Measurements from ENCODE around the gene OR4N5.
"Not testable (repeated sequence)": the region's sequence is repeated elsewhere in the genome, so short reads cannot be mapped to it uniquely, and the experiment has no call there.

Gene OR4N5

GRCh38 chr14:20118795-20119194 is 19.8 kb upstream of the OR4N5 start:
- H3K4me3 ChIP-seq (ENCODE audit: low read length), result no peak overlapping the region
- DNase-seq (ENCODE audit: low read depth), result no peak
- TF ChIP-seq CTCF (conservative IDR thresholded peaks at IDR 0.05; ENCODE audit: low read length), result no peak

- no peak for DNase-seq (ENCODE audit: low read depth)
- H3K4me3 ChIP-seq (ENCODE audit: low read length), result no peak overlapping the region
- no peak for TF ChIP-seq CTCF (conservative IDR thresholded peaks at IDR 0.05; ENCODE audit: low read length)
Observed at GRCh38 chr14:20143911-20144310, 5.3 kb downstream of the OR4N5 start.

GRCh38 chr14:20144820-20145219 is 6.2 kb downstream of the OR4N5 start:
- no peak for TF ChIP-seq CTCF (conservative IDR thresholded peaks at IDR 0.05; ENCODE audit: low read length)
- DNase-seq (ENCODE audit: low read depth), result no peak
- no peak overlapping the region for H3K4me3 ChIP-seq (ENCODE audit: low read length)

GRCh38 chr14:20164462-20164861 is 25.8 kb downstream of the OR4N5 start:
- no peak overlapping the region for H3K4me3 ChIP-seq (ENCODE audit: low read length)
- no peak for DNase-seq (ENCODE audit: low read depth)
- no peak for TF ChIP-seq CTCF (conservative IDR thresholded peaks at IDR 0.05; ENCODE audit: low read length)

- DNase-seq (ENCODE audit: low read depth), result no peak
- no peak overlapping the region for H3K4me3 ChIP-seq (ENCODE audit: low read length)
- TF ChIP-seq CTCF (conservative IDR thresholded peaks at IDR 0.05; ENCODE audit: low read length), result no peak
Observed at GRCh38 chr14:20167091-20167490, 28.5 kb downstream of the OR4N5 start.

- DNase-seq (ENCODE audit: low read depth), result peak; percentile 12
- H3K4me3 ChIP-seq (ENCODE audit: low read length), result not testable (repeated sequence)
Observed at GRCh38 chr14:20169852-20170251, 31.2 kb downstream of the OR4N5 start.

- not testable (repeated sequence) for DNase-seq (ENCODE audit: low read depth)
Observed at GRCh38 chr14:20174205-20174604, 35.6 kb downstream of the OR4N5 start.

GRCh38 chr14:20176330-20176729 is 37.7 kb downstream of the OR4N5 start:
- TF ChIP-seq CTCF (conservative IDR thresholded peaks at IDR 0.05; ENCODE audit: low read length), result no peak
- H3K4me3 ChIP-seq (ENCODE audit: low read length), result no peak overlapping the region
- DNase-seq (ENCODE audit: low read depth), result no peak

More at GRCh38 chr14:20174205-20174604, 35.6 kb downstream of the OR4N5 start:
- not testable (repeated sequence) for H3K4me3 ChIP-seq (ENCODE audit: low read length)
